Nasal cavity respiratory epithelium epithelial cell of viscerocranial mucosa (primary cell): Measurements from ENCODE around the gene PRX. TPM values are rescaled to one million over a fixed set of nuclear protein-coding genes. Genes with fewer than 3 reads are reported as not detected.

Source experiments
- total RNA-seq: library from RNA; depleted of rRNA; stranded (reverse); fragments of >200 nt; gene quantifications from 2 replicates; pipeline ENCODE4 v1.2.3, GENCODE V29; 2014

The PRX gene
- total RNA-seq, result 1.4 and 2.6 TPM in 2 replicates

GRCh38 chr19:40413291-40413845 lies at the start of gene PRX:
TSS of gene PRX (minus strand) at chr19:40413378. CDS start at chr19:40407932, 5,446 bp downstream.

GRCh38 chr19:40444000-40444824 lies 31.0 kb upstream of the PRX start, which contains the start of gene SERTAD3:
TSS of gene SERTAD3 (minus strand) at chr19:40444335. CDS start at chr19:40442080, 2,255 bp downstream.

GRCh38 chr19:40425450-40426287 lies 12.5 kb upstream of the PRX start, which contains the start of gene SERTAD1:
TSS of gene SERTAD1 (minus strand) at chr19:40425992. CDS start at chr19:40423546, 2,446 bp downstream.

GRCh38 chr19:40390084-40390742 lies 23.0 kb downstream of the PRX start, which contains the start of gene HIPK4:
TSS of gene HIPK4 (minus strand) at chr19:40390181. CDS start at chr19:40389902, 279 bp downstream.

GRCh38 chr19:40348125-40348913 lies 64.9 kb downstream of the PRX start, which contains the start of the genes C19orf47 and PLD3:
TSS of gene C19orf47 (minus strand) at chr19:40348397. CDS start at chr19:40341857, 6,540 bp downstream.
TSS of gene PLD3 (plus strand) at chr19:40348695. CDS start at chr19:40366484, 17,789 bp downstream.

Other genes with a start within 250 kb of the PRX start
- 10.6 and 13.6 TPM in 2 replicates for gene MAP3K10, start 222.0 kb downstream of the PRX start, total RNA-seq
- gene TTC9B, start 195.0 kb downstream of the PRX start, total RNA-seq, result under 0.01 TPM in 1 of 2 replicates, not detected in the other
- gene CCNP, start 186.7 kb downstream of the PRX start, total RNA-seq, result under 0.01 and 0.07 TPM in 2 replicates
- gene AKT2, start 128.0 kb downstream of the PRX start, total RNA-seq, result 58.1 and 79.5 TPM in 2 replicates
- 5.8 and 10.4 TPM in 2 replicates for gene C19orf47, start 65.0 kb downstream of the PRX start, total RNA-seq
- gene PLD3, start 64.7 kb downstream of the PRX start, total RNA-seq, result 196 and 385 TPM in 2 replicates
- gene HIPK4, start 23.2 kb downstream of the PRX start, total RNA-seq, result under 0.01 and 0.07 TPM in 2 replicates
- 22.6 and 31.1 TPM in 2 replicates for gene SERTAD1, start 12.6 kb upstream of the PRX start, total RNA-seq
- 17.7 and 20.8 TPM in 2 replicates for gene SERTAD3, start 31.0 kb upstream of the PRX start, total RNA-seq
- gene BLVRB, start 52.4 kb upstream of the PRX start, total RNA-seq, result 178 and 418 TPM in 2 replicates
- 0.36 and 1.4 TPM in 2 replicates for gene SPTBN4, start 53.6 kb upstream of the PRX start, total RNA-seq
- gene SHKBP1, start 163.5 kb upstream of the PRX start, total RNA-seq, result 55.9 and 57.1 TPM in 2 replicates
- gene LTBP4, start 188.0 kb upstream of the PRX start, total RNA-seq, result 20.2 and 75.8 TPM in 2 replicates